GM10266 (cell line): ENCODE results near the gene NFE2.
"Not testable (repeated sequence)": the region's sequence is repeated elsewhere in the genome, so short reads cannot be mapped to it uniquely, and the experiment has no call there.

ENCODE experiments used
- DNase-seq: peaks from one replicate; pipeline ENCODE4 v3.0.0; 2012; ENCODE audit errors: extremely low spot score
- CTCF ChIP-seq: IDR thresholded peaks from 2 replicates; pipeline ENCODE4 v1.5.1; 2012; ENCODE audit warnings: mild to moderate bottlenecking, low read depth; ENCODE audit not compliant: control insufficient read depth, insufficient read depth; ENCODE audit errors: missing control alignments

The NFE2 gene

GRCh38 chr12:54286042-54287030 is 14.5 kb downstream of the NFE2 start:
- TF ChIP-seq CTCF: no peak
- DNase-seq: no peak

- peak; percentile 20 for TF ChIP-seq CTCF
- no peak for DNase-seq
Measured at GRCh38 chr12:54285150-54286041, 15.4 kb downstream of the NFE2 start.

- DNase-seq: not testable (repeated sequence)
Measured at GRCh38 chr12:54284070-54284780, 16.6 kb downstream of the NFE2 start.

GRCh38 chr12:54282949-54283593 is 17.7 kb downstream of the NFE2 start:
- TF ChIP-seq CTCF: no peak
- no peak for DNase-seq

GRCh38 chr12:54281694-54282093 is 19.1 kb downstream of the NFE2 start:
- not testable (repeated sequence) for DNase-seq

GRCh38 chr12:54281261-54281638 is 19.6 kb downstream of the NFE2 start:
- not testable (repeated sequence) for DNase-seq

GRCh38 chr12:54280468-54281260 is 20.2 kb downstream of the NFE2 start, which contains the start of gene HNRNPA1:
Gene HNRNPA1, plus strand, starts transcription at chr12:54280726. Its CDS starts 82 bp downstream, at chr12:54280808.
- TF ChIP-seq CTCF: no peak
- DNase-seq: peak; percentile 92
